M059J (cell line): ENCODE data around the gene VAT1L. TPM values are rescaled to one million over a fixed set of nuclear protein-coding genes. Genes with fewer than 3 reads are reported as not detected.
"Not testable (repeated sequence)": the region's sequence is repeated elsewhere in the genome, so short reads cannot be mapped to it uniquely, and the experiment has no call there.

Source experiments
- DNase-seq: peaks from one replicate; pipeline ENCODE4 v3.0.0-alpha.2; 2012; ENCODE audit warnings: low read depth
- total RNA-seq: library from RNA; depleted of rRNA; stranded (reverse); fragments of >200 nt; shearing (Covaris generic); gene quantifications from 2 replicates; pipeline ENCODE4 v1.2.3, GENCODE V29; 2014

Gene VAT1L
- total RNA-seq, 1 experiment from 2014 or later, result 1.3 TPM

- no peak for DNase-seq
Observed at GRCh38 chr16:77910021-77910420, 121.7 kb downstream of the VAT1L start.

- no peak for DNase-seq
Observed at GRCh38 chr16:77912617-77913016, 124.3 kb downstream of the VAT1L start.

GRCh38 chr16:77913738-77914253 is 125.4 kb downstream of the VAT1L start:
- no peak for DNase-seq

- no peak for DNase-seq
Observed at GRCh38 chr16:77916111-77916510, 127.7 kb downstream of the VAT1L start.

GRCh38 chr16:77917971-77918370 is 129.6 kb downstream of the VAT1L start:
- no peak for DNase-seq

- DNase-seq, result peak; percentile 40
Observed at GRCh38 chr16:77918809-77919707, 130.7 kb downstream of the VAT1L start.

- DNase-seq, result peak; percentile 9
Observed at GRCh38 chr16:77919761-77920415, 131.5 kb downstream of the VAT1L start.

- DNase-seq, result no peak
Observed at GRCh38 chr16:77920984-77921383, 132.6 kb downstream of the VAT1L start.

- no peak for DNase-seq
Observed at GRCh38 chr16:77922228-77922754, 133.9 kb downstream of the VAT1L start.

GRCh38 chr16:77925531-77925930 is 137.2 kb downstream of the VAT1L start:
- DNase-seq, result no peak

- no peak for DNase-seq
Observed at GRCh38 chr16:77928096-77928495, 139.7 kb downstream of the VAT1L start.

- no peak for DNase-seq
Observed at GRCh38 chr16:77929004-77929403, 140.6 kb downstream of the VAT1L start.

- no peak for DNase-seq
Observed at GRCh38 chr16:77931058-77931457, 142.7 kb downstream of the VAT1L start.

- no peak for DNase-seq
Observed at GRCh38 chr16:77937473-77938149, 149.2 kb downstream of the VAT1L start.

- DNase-seq, result no peak
Observed at GRCh38 chr16:77938913-77939312, 150.5 kb downstream of the VAT1L start.

GRCh38 chr16:77939968-77940367 is 151.6 kb downstream of the VAT1L start:
- no peak for DNase-seq

- DNase-seq, result no peak
Observed at GRCh38 chr16:77943801-77944200, 155.4 kb downstream of the VAT1L start.

- no peak for DNase-seq
Observed at GRCh38 chr16:77944631-77945030, 156.3 kb downstream of the VAT1L start.

- DNase-seq, result peak; percentile 32
Observed at GRCh38 chr16:77945126-77945525, 156.8 kb downstream of the VAT1L start.

GRCh38 chr16:77946823-77947222 is 158.5 kb downstream of the VAT1L start:
- peak; percentile 59 for DNase-seq

- DNase-seq, result not testable (repeated sequence)
Observed at GRCh38 chr16:77947590-77947989, 159.2 kb downstream of the VAT1L start.

- no peak for DNase-seq
Observed at GRCh38 chr16:77948835-77949234, 160.5 kb downstream of the VAT1L start.
